Fibroblast of upper back skin (primary cell): ENCODE measurements around the gene CUBN.
A peak's percentile ranks its signal among the peaks of the same experiment; 100 is the strongest.
"Not testable (repeated sequence)": the region's sequence is repeated elsewhere in the genome, so short reads cannot be mapped to it uniquely, and the experiment has no call there.

ENCODE experiments used
- DNase-seq: peaks from one replicate; pipeline ENCODE4 v3.0.0-alpha.2; 2013

The CUBN gene

GRCh38 chr10:17140386-17140761 is 10.8 kb upstream of the CUBN start:
- no peak for DNase-seq

- peak; percentile 22 for DNase-seq
Observed at GRCh38 chr10:17138460-17139042, 8.9 kb upstream of the CUBN start.

- DNase-seq = peak; percentile 34
Observed at GRCh38 chr10:17134737-17135260, 5.2 kb upstream of the CUBN start.

GRCh38 chr10:17134282-17134681 is 4.7 kb upstream of the CUBN start:
- no peak for DNase-seq

- no peak for DNase-seq
Observed at GRCh38 chr10:17128261-17128660, 1.4 kb downstream of the CUBN start.

GRCh38 chr10:17126327-17126726 is 3.3 kb downstream of the CUBN start:
- DNase-seq = no peak

GRCh38 chr10:17125206-17125893 is 4.3 kb downstream of the CUBN start:
- peak; percentile 54 for DNase-seq

GRCh38 chr10:17123961-17124360 is 5.7 kb downstream of the CUBN start:
- DNase-seq = no peak

GRCh38 chr10:17122726-17123661 is 6.6 kb downstream of the CUBN start:
- peak; percentile 89 for DNase-seq

- no peak for DNase-seq
Observed at GRCh38 chr10:17122052-17122451, 7.6 kb downstream of the CUBN start.

- DNase-seq = no peak
Observed at GRCh38 chr10:17120694-17121093, 8.9 kb downstream of the CUBN start.

GRCh38 chr10:17119845-17120244 is 9.8 kb downstream of the CUBN start:
- DNase-seq = no peak

GRCh38 chr10:17116193-17116592 is 13.4 kb downstream of the CUBN start:
- DNase-seq = no peak

- DNase-seq = peak; percentile 50
Observed at GRCh38 chr10:17115683-17116082, 13.9 kb downstream of the CUBN start.

- DNase-seq = not testable (repeated sequence)
Observed at GRCh38 chr10:17114878-17115444, 14.7 kb downstream of the CUBN start.

- peak; percentile 62 for DNase-seq
Observed at GRCh38 chr10:17113889-17114540, 15.6 kb downstream of the CUBN start.

GRCh38 chr10:17113346-17113745 is 16.3 kb downstream of the CUBN start:
- DNase-seq = no peak

GRCh38 chr10:17112566-17112965 is 17.0 kb downstream of the CUBN start:
- DNase-seq = no peak

- peak; percentile 64 for DNase-seq
Observed at GRCh38 chr10:17109475-17110207, 20.0 kb downstream of the CUBN start.

- no peak for DNase-seq
Observed at GRCh38 chr10:17109046-17109445, 20.6 kb downstream of the CUBN start.

GRCh38 chr10:17106991-17107390 is 22.6 kb downstream of the CUBN start:
- no peak for DNase-seq

GRCh38 chr10:17101910-17102266 is 27.7 kb downstream of the CUBN start:
- no peak for DNase-seq
